Neutrophil (primary cell): Measurements from ENCODE around the gene EIF2B5.
A peak's percentile ranks its signal among the peaks of the same experiment; 100 is the strongest.

Experiments
- H3K27ac ChIP-seq: fragments of 200-600 bp; sonication (generic); 2 replicates; pipeline ENCODE4 v1.5.1; 2016; ENCODE audit warnings: mild to moderate bottlenecking, moderate library complexity
- H3K27me3 ChIP-seq: fragments of 200-600 bp; sonication (generic); 2 replicates; pipeline ENCODE4 v1.6.0; 2016; ENCODE audit warnings: mild to moderate bottlenecking
- H3K36me3 ChIP-seq: fragments of 200-600 bp; sonication (generic); 2 replicates; pipeline ENCODE4 v1.5.1; 2017
- H3K4me1 ChIP-seq, 2 experiments: fragments of 200-600 bp in 1 of 2; sonication (generic) in 1 of 2; 1 replicate in 1 of 2; 2 replicates in 1 of 2; pipeline versions ENCODE4 v1.5.1 to v1.6.1; 2013 to 2016; ENCODE audit warnings: low read depth in 1 of 2, low read length in 1 of 2, mild to moderate bottlenecking in 1 of 2, moderate library complexity in 1 of 2; ENCODE audit not compliant: control insufficient read depth in 1 of 2, insufficient read depth in 1 of 2
- H3K4me3 ChIP-seq, 2 experiments: fragments of 200-600 bp in 1 of 2; sonication (generic) in 1 of 2; 1 replicate in 1 of 2; 2 replicates in 1 of 2; pipeline ENCODE4 v1.5.1; 2013 to 2016; ENCODE audit warnings: low read depth in 1 of 2, low read length in 1 of 2, mild to moderate bottlenecking in 1 of 2, moderate library complexity in 1 of 2
- H3K9me3 ChIP-seq: fragments of 200-600 bp; sonication (generic); 2 replicates; pipeline ENCODE4 v1.5.1; 2016
- CTCF ChIP-seq: fragments of 200-600 bp; sonication (generic); IDR thresholded peaks from 2 replicates; pipeline ENCODE4 v1.5.1; 2016; ENCODE audit warnings: antibody characterized with exemption

EIF2B5 gene

GRCh38 chr3:184135149-184135910 is at the start of gene EIF2B5:
Gene EIF2B5, plus strand, starts transcription at chr3:184135358. Its CDS starts 28 bp downstream, at chr3:184135386.
- H3K36me3 ChIP-seq = peaks cover 12% of the 10 kb centered on the region
- H3K27me3 ChIP-seq = no peaks in the 10 kb centered on the region
- peak; percentile 67 for TF ChIP-seq CTCF
- peaks cover 20 to 29% of the 10 kb centered on the region in 2 experiments for H3K4me1 ChIP-seq
- peak within 1 kb of the TSS; percentile 73 to 94 for H3K4me3 ChIP-seq
- H3K9me3 ChIP-seq = no peaks in the 10 kb centered on the region
- peak within 1 kb of the TSS; percentile 79 for H3K27ac ChIP-seq

DNA sequence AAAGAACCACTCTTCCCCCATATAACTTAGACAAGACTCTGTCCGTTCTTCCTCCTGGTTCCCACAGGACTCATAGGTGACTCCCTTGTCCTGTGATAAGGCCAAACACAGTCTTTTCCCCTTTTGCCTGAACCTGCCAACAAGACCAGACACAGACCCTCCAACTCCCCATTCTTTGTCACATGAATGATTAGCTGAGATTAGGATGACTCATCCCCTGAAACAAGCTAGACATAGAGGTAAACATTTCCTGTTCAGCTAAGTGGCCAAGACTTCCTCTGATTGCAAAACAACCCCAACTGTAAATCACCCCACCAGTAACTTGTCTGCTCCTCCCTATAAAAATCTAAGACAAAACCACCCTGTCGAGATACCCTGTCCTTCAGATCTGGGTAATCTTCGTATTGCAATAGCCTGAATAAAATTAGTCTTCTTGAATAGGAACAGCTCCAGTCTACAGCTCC is 49.7 kb upstream of the EIF2B5 start:
- Histone ChIP-seq H3K27ac (peak overlapping the region; percentile 83), H3K27me3 (no peaks in the 10 kb centered on the region), H3K4me3 (peak overlapping the region in 1 of 2 experiments; percentile 12), H3K9me3 (no peaks in the 10 kb centered on the region), H3K4me1 (peaks cover 12 to 20% of the 10 kb centered on the region in 2 experiments), H3K36me3 (no peaks in the 10 kb centered on the region)
- no peak for TF ChIP-seq CTCF

GRCh38 chr3:184092199-184092598 is 43.0 kb upstream of the EIF2B5 start:
- no peaks in the 10 kb centered on the region for H3K36me3 ChIP-seq
- peaks cover 12% of the 10 kb centered on the region for H3K9me3 ChIP-seq
- no peak overlapping the region for H3K27ac ChIP-seq
- TF ChIP-seq CTCF = no peak
- H3K4me3 ChIP-seq = no peak overlapping the region
- H3K27me3 ChIP-seq = peaks cover 4% of the 10 kb centered on the region
- H3K4me1 ChIP-seq = no peaks in the 10 kb centered on the region

DNA sequence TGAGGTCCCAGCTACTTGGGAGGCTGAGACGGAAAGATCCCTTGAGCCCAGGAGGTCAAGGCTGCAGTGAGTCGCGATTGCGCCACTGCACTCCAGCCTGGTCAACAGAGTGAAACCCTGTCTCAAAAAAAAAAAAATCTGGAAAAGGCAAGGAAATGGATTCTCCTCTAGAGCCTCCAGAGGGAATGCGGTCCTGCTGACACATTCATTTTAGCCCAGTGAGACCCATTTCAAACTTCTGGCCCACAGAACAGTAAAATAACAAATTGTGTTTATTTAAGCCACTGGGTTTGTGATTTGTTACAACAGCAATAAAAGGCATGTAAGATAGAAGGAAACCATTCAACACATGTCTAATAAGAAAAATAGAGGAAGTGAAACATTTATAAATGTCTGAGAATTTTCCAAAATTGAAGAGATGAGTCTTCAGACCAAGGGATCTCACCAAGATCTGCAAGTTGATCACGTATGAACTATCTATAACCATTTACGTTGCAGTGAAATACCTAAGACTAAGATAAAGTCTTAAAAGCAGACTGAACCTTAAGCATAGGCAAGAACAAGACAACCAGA is 38.3 kb upstream of the EIF2B5 start, which contains the start of gene HTR3E:
Gene HTR3E, plus strand, starts transcription at position 254 of the 573 bp plus-strand sequence. CDS start 466 bp downstream, outside the sequence.
- Histone ChIP-seq H3K27me3 (peaks cover 11% of the 10 kb centered on the region), H3K4me1 (no peaks in the 10 kb centered on the region), H3K4me3 (no peak within 1 kb of the TSS), H3K27ac (no peak within 1 kb of the TSS), H3K36me3 (no peaks in the 10 kb centered on the region), H3K9me3 (peaks cover 6% of the 10 kb centered on the region)
- TF ChIP-seq CTCF = no peak

DNA sequence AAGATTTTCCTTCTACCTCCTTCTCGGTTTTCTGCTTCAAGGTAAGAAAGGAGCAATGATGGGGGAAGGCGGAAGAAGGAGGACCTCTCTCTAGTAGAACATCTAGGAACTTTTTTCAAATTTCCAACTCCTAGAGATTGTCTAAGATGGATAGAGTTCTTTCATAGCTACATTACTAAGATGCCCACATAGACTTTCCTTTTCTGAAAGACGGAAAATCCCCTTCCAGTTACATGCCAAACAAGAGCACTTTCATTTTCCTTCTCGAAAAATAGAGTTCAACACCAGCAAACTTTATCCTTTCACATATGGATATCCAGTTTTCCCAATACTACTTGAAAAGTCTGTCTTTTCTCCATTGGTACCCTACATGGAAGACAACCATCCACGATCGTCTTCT is 37.6 kb upstream of the EIF2B5 start:
- Histone ChIP-seq H3K4me3 (no peak overlapping the region), H3K36me3 (no peaks in the 10 kb centered on the region), H3K27ac (no peak overlapping the region), H3K9me3 (no peaks in the 10 kb centered on the region), H3K27me3 (peaks cover 11% of the 10 kb centered on the region), H3K4me1 (no peaks in the 10 kb centered on the region)
- no peak for TF ChIP-seq CTCF
